Calu3 (cell line): ENCODE measurements around the gene SLC50A1. TPM values are rescaled to one million over a fixed set of nuclear protein-coding genes. Genes with fewer than 3 reads are reported as not detected.

Experiments
- BruUV-seq: library from RNA; stranded (reverse); fragments of 400-500 nt; replicated peaks from 2 replicates; lab custom pipeline; 2021; lab: Mats Ljungman, UMichigan
- CTCF ChIA-PET: fragments of 300-600 bp; sonication (Branson Sonifier 250); formaldehyde crosslinking; loops from one replicate; lab custom pipeline; 2022; ENCODE audit warnings: antibody characterized with exemption; lab: Charles Lee
- DNase-seq: peaks from one replicate; pipeline ENCODE4 v3.0.0; 2022
- H3K27ac Mint-ChIP-seq: one replicate; pipeline ENCODE4 v1.8.0; 2022; ENCODE audit warnings: mixed read lengths; ENCODE audit not compliant: unreplicated experiment
- H3K27me3 Mint-ChIP-seq: one replicate; pipeline ENCODE4 v1.8.0; 2022; ENCODE audit warnings: mixed read lengths; ENCODE audit not compliant: unreplicated experiment
- H3K36me3 Mint-ChIP-seq: one replicate; pipeline ENCODE4 v1.8.0; 2022; ENCODE audit warnings: mild to moderate bottlenecking, moderate library complexity, mixed read lengths; ENCODE audit not compliant: insufficient read depth, unreplicated experiment
- H3K4me1 Mint-ChIP-seq: one replicate; pipeline ENCODE4 v1.8.0; 2022; ENCODE audit warnings: mild to moderate bottlenecking, low read depth, mixed read lengths; ENCODE audit not compliant: unreplicated experiment
- H3K4me3 Mint-ChIP-seq: one replicate; pipeline ENCODE4 v1.8.0; 2022; ENCODE audit warnings: mild to moderate bottlenecking, low read depth, moderate library complexity, mixed read lengths; ENCODE audit not compliant: unreplicated experiment
- H3K9me3 Mint-ChIP-seq: one replicate; pipeline ENCODE4 v1.8.0; 2022; ENCODE audit warnings: low read depth, mixed read lengths; ENCODE audit not compliant: unreplicated experiment
- intact Hi-C: fragments of 100-400 bp; cut with micrococcal nuclease; formaldehyde crosslinking; loops from one replicate; pipeline ENCODE4 v1.10.0; 2022; ENCODE audit not compliant: unreplicated experiment
- total RNA-seq: library from RNA; stranded (reverse); gene quantifications from 2 replicates; pipeline ENCODE4 v1.2.3, GENCODE V29; 2022
- TF ChIP-seq, protein P1 (sequence below): fragments of 200-600 bp; IDR thresholded peaks from one replicate; pipeline ENCODE4 v1.8.0; 2022; ENCODE audit warnings: antibody characterized with exemption; ENCODE audit not compliant: unreplicated experiment

Gene SLC50A1
- total RNA-seq, 1 experiment from 2014 or later: 68.5 TPM

DNA sequence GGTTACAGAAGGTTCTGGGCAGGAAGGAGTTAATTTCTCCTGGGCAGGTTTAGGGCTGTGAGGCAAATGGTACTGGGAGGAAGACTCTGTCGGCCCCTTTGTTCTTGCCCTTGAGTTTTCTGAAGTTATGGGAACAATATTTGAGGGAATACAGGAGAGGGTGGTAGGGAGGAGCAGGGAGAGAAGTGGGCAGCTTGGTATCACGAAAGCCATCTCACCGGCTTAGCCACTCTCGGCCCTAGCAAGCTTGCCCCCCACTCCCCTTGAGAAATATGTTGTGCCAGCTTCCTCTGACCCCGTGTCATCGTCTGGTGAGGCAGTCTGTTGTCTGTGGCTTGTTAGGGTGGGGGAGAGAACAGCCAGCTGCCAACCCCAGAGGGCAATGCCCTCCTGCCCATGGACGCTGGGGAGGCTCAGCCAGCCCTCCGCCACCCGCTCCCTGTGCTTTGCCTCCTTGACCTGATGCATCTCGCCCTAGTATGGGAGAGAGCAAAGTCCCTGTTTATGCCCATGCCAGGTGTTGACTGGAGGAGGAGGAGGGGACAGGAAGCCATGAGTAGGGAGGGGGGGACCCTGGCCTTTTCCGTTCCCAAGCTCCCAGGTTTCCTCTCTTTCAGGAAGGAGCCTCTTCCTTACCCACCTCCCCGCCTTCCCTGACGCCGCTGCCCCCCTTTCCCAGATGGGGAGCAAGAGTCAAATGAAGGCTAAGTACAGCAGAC, 6.7 kb upstream of the SLC50A1 start:
- no peaks in the 10 kb centered on the region for H3K27me3 Mint-ChIP-seq
- BruUV-seq: no TSS peak
- H3K4me1 Mint-ChIP-seq: peaks cover 80% of the 10 kb centered on the region
- H3K36me3 Mint-ChIP-seq: peaks cover 87% of the 10 kb centered on the region
- DNase-seq: peak; percentile 36
- intact Hi-C loops: loop anchor here (5.0 kb wide), 2 partner anchors 37 to 38 kb away; no protein-coding TSS in a partner anchor
- H3K4me3 Mint-ChIP-seq: peak overlapping the region; percentile 91
- peak overlapping the region; percentile 69 for H3K27ac Mint-ChIP-seq
- H3K9me3 Mint-ChIP-seq: no peaks in the 10 kb centered on the region
- TF ChIP-seq, protein P1, sequence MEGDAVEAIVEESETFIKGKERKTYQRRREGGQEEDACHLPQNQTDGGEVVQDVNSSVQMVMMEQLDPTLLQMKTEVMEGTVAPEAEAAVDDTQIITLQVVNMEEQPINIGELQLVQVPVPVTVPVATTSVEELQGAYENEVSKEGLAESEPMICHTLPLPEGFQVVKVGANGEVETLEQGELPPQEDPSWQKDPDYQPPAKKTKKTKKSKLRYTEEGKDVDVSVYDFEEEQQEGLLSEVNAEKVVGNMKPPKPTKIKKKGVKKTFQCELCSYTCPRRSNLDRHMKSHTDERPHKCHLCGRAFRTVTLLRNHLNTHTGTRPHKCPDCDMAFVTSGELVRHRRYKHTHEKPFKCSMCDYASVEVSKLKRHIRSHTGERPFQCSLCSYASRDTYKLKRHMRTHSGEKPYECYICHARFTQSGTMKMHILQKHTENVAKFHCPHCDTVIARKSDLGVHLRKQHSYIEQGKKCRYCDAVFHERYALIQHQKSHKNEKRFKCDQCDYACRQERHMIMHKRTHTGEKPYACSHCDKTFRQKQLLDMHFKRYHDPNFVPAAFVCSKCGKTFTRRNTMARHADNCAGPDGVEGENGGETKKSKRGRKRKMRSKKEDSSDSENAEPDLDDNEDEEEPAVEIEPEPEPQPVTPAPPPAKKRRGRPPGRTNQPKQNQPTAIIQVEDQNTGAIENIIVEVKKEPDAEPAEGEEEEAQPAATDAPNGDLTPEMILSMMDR: no peak
- CTCF ChIA-PET: interaction anchor here (0.6 to 2.5 kb wide), 5 partner anchors 11 to 136 kb away, joined by 3 to 13 read pairs (median 8); partner anchors contain the start of genes DPM3, KRTCAP2 and LENEP

DNA sequence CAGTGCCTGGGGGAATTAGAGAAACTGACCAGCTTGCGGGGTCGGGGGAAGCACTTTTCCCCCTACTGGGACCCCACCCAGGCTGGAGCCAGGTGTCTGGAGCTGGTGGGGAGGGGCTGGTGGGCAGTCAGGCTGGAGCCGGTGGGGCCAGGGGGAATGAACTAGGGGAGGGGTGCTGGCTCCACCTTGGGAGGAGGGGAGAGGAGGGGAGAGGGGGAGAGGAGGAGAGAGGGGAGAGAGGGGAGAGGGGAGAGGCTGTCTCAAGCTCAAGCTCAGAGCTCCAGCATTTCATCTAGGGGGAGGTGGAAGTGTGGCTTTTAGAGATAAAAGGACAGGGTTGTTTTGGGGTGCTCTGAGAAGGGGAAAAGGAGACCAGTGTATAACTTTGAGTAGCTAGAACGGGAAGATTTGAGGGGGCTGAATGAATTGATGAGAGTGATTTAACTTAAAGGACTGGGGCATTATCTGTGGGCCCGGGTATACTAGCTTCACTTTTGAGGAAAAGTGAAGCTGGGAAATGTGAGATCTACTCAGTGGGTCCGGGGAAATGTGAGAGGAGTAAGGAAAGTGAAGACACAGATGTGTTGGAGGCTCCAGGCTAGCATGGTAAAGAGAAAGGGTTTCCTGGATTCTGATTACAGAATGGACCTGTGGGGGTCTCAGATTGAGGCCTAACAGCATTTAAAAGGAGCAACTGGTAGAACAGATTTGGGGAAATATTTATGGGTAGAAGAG, 5.2 kb upstream of the SLC50A1 start:
- H3K4me1 Mint-ChIP-seq: peaks cover 83% of the 10 kb centered on the region
- TF ChIP-seq, protein P1: no peak
- peaks cover 95% of the 10 kb centered on the region for H3K36me3 Mint-ChIP-seq
- no peaks in the 10 kb centered on the region for H3K27me3 Mint-ChIP-seq
- no TSS peak for BruUV-seq
- CTCF ChIA-PET: interaction anchor here (0.6 to 2.5 kb wide), 9 partner anchors 9 to 709 kb away, joined by 3 to 13 read pairs (median 4); partner anchors contain the start of genes DAP3, DPM3, KRTCAP2 and YY1AP1
- intact Hi-C loops: no loop called here
- H3K27ac Mint-ChIP-seq: peak overlapping the region; percentile 69
- no peaks in the 10 kb centered on the region for H3K9me3 Mint-ChIP-seq
- no peak for DNase-seq
- peak overlapping the region; percentile 91 for H3K4me3 Mint-ChIP-seq

GRCh38 chr1:155131285-155131684, 4.4 kb upstream of the SLC50A1 start:
- no peak for DNase-seq
- intact Hi-C loops: no loop called here
- Mint-ChIP-seq H3K4me3 (peak overlapping the region; percentile 91), H3K27me3 (no peaks in the 10 kb centered on the region), H3K9me3 (no peaks in the 10 kb centered on the region), H3K4me1 (peaks cover 77% of the 10 kb centered on the region), H3K27ac (no peak overlapping the region), H3K36me3 (peaks cover 98% of the 10 kb centered on the region)
- CTCF ChIA-PET: interaction anchor here (0.6 kb wide), 1 partner anchor 57 kb away, joined by 4 read pairs; no protein-coding TSS in a partner anchor
- TF ChIP-seq, protein P1: no peak
- no TSS peak for BruUV-seq

GRCh38 chr1:155131856-155132255, 3.8 kb upstream of the SLC50A1 start:
- peaks cover 98% of the 10 kb centered on the region for H3K36me3 Mint-ChIP-seq
- intact Hi-C loops: no loop called here
- BruUV-seq: no TSS peak
- H3K4me3 Mint-ChIP-seq: no peak overlapping the region
- CTCF ChIA-PET: interaction anchor here (0.8 kb wide), 1 partner anchor 41 kb away, joined by 3 read pairs; no protein-coding TSS in a partner anchor
- peak overlapping the region; percentile 70 for H3K27ac Mint-ChIP-seq
- no peak for DNase-seq
- no peaks in the 10 kb centered on the region for H3K27me3 Mint-ChIP-seq
- TF ChIP-seq, protein P1: no peak
- no peaks in the 10 kb centered on the region for H3K9me3 Mint-ChIP-seq
- peaks cover 72% of the 10 kb centered on the region for H3K4me1 Mint-ChIP-seq
